GM19351 (cell line): ENCODE data around the gene GUCY1A1.
A peak's percentile ranks its signal among the peaks of the same experiment; 100 is the strongest.

Experiments used
- ATAC-seq: cut with Tn5 transposase; IDR thresholded peaks from one replicate; pipeline ENCODE4 v1.9.1; 2021; ENCODE audit warnings: mild to moderate bottlenecking, moderate library complexity; ENCODE audit not compliant: unreplicated experiment

Gene GUCY1A1

GRCh38 chr4:155688860-155689259 lies 22.2 kb downstream of the GUCY1A1 start:
- no peak for ATAC-seq

- ATAC-seq, result no peak
Observed at GRCh38 chr4:155690044-155690837, 23.6 kb downstream of the GUCY1A1 start.

- no peak for ATAC-seq
Observed at GRCh38 chr4:155692361-155692760, 25.7 kb downstream of the GUCY1A1 start.

GRCh38 chr4:155693015-155693663 lies 26.5 kb downstream of the GUCY1A1 start:
- ATAC-seq, result no peak

GRCh38 chr4:155694100-155694785 lies 27.6 kb downstream of the GUCY1A1 start:
- no peak for ATAC-seq

- no peak for ATAC-seq
Observed at GRCh38 chr4:155696226-155696625, 29.6 kb downstream of the GUCY1A1 start.

GRCh38 chr4:155696726-155697125 lies 30.1 kb downstream of the GUCY1A1 start:
- ATAC-seq, result no peak

GRCh38 chr4:155701827-155702226 lies 35.2 kb downstream of the GUCY1A1 start:
- ATAC-seq, result no peak

GRCh38 chr4:155703486-155704247 lies 37.0 kb downstream of the GUCY1A1 start:
- ATAC-seq, result peak; percentile 85

GRCh38 chr4:155704841-155705404 lies 38.3 kb downstream of the GUCY1A1 start:
- no peak for ATAC-seq

- ATAC-seq, result no peak
Observed at GRCh38 chr4:155705664-155706063, 39.0 kb downstream of the GUCY1A1 start.

GRCh38 chr4:155706147-155706546 lies 39.5 kb downstream of the GUCY1A1 start:
- no peak for ATAC-seq

- no peak for ATAC-seq
Observed at GRCh38 chr4:155707251-155707650, 40.6 kb downstream of the GUCY1A1 start.

GRCh38 chr4:155708782-155709181 lies 42.1 kb downstream of the GUCY1A1 start:
- no peak for ATAC-seq

GRCh38 chr4:155709918-155710317 lies 43.3 kb downstream of the GUCY1A1 start:
- no peak for ATAC-seq

GRCh38 chr4:155711556-155711955 lies 44.9 kb downstream of the GUCY1A1 start:
- ATAC-seq, result no peak

GRCh38 chr4:155712846-155713245 lies 46.2 kb downstream of the GUCY1A1 start:
- ATAC-seq, result no peak

GRCh38 chr4:155713911-155714310 lies 47.3 kb downstream of the GUCY1A1 start:
- ATAC-seq, result no peak

GRCh38 chr4:155722336-155722735 lies 55.7 kb downstream of the GUCY1A1 start:
- ATAC-seq, result no peak

GRCh38 chr4:155722816-155723499 lies 56.3 kb downstream of the GUCY1A1 start:
- ATAC-seq, result no peak
